Measurements from ENCODE around the gene ADAMTS12. TPM values are rescaled to one million over a fixed set of nuclear protein-coding genes. Genes with fewer than 3 reads are reported as not detected.

Gene ADAMTS12
- total RNA-seq, 1 experiment from 2014 or later: 0.05 TPM

DNA sequence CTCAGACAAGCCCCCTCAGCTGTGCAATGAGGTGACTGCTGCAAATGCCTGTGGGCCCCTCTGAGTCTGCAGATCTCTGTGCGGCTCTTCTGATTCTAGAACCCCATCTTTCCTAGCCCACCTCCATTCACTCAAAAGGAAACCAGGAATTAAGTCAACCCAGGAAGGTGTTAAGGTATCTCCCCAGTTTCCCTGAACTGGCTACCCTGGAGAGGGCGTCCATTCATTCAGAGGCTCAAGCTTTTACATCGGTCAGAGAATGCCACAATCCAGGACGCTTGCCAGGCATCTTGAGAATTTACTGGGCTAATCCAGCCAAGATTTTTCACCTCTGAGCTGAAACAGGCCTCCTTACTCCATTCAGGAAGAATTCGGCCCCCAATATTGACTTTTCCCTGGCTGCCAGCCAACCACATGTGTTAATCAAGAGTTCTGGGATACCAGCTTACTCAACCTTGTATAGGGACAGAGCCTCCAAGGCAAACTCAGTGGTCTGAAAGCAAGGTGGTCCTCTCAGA, 889 bp upstream of the ADAMTS12 start:
- no peak overlapping the region for H3K4me3 ChIP-seq (replicated peaks in 1 of 2; ENCODE audit: low read depth in 1 of 2, low read length in 2 of 2)
- POLR2A ChIA-PET: no interaction called here
- H3K9ac ChIP-seq (ENCODE audit: low read length): no peak overlapping the region
- CTCF ChIA-PET: no interaction called here
- no peaks in the 10 kb centered on the region for H3K36me3 ChIP-seq (ENCODE audit: control insufficient read depth in 1 of 2, insufficient read depth in 2 of 2, low read length in 2 of 2)
- H4K20me1 ChIP-seq (ENCODE audit: insufficient read depth): no peaks in the 10 kb centered on the region
- no peak overlapping the region for H2AFZ ChIP-seq (ENCODE audit: low read depth, low read length, poor library complexity, severe bottlenecking)
- no peaks in the 10 kb centered on the region for H3K4me1 ChIP-seq (ENCODE audit: control insufficient read depth in 1 of 2, insufficient read depth in 2 of 2, low read length in 2 of 2)
- intact Hi-C loops (cut with micrococcal nuclease): no loop called here
- DNase-seq (ENCODE audit: low read depth, low spot score) (no peak), ATAC-seq (no peak)
- H3K27me3 ChIP-seq (ENCODE audit: insufficient read depth, low read length): peaks cover 56% of the 10 kb centered on the region
- no peak overlapping the region for H3K27ac ChIP-seq (ENCODE audit: low read depth, low read length)
- RAD21 ChIA-PET (ENCODE audit: low non-redundant PET in 1 of 2, low total read pairs in 2 of 2, uncharacterized antibody in 2 of 2, unreplicated experiment in 2 of 2): no interaction called here
- TF ChIP-seq, protein P1, sequence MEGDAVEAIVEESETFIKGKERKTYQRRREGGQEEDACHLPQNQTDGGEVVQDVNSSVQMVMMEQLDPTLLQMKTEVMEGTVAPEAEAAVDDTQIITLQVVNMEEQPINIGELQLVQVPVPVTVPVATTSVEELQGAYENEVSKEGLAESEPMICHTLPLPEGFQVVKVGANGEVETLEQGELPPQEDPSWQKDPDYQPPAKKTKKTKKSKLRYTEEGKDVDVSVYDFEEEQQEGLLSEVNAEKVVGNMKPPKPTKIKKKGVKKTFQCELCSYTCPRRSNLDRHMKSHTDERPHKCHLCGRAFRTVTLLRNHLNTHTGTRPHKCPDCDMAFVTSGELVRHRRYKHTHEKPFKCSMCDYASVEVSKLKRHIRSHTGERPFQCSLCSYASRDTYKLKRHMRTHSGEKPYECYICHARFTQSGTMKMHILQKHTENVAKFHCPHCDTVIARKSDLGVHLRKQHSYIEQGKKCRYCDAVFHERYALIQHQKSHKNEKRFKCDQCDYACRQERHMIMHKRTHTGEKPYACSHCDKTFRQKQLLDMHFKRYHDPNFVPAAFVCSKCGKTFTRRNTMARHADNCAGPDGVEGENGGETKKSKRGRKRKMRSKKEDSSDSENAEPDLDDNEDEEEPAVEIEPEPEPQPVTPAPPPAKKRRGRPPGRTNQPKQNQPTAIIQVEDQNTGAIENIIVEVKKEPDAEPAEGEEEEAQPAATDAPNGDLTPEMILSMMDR (IDR thresholded peaks at IDR 0.05 in 2 of 3, conservative IDR thresholded peaks at IDR 0.05 in 1 of 3; ENCODE audit: borderline replicate concordance in 1 of 3, insufficient read depth in 1 of 3, low read depth in 2 of 3, low read length in 2 of 3): no peak
- TF ChIP-seq POLR2A (IDR thresholded peaks at IDR 0.05; ENCODE audit: borderline replicate concordance, extremely low read depth, insufficient read depth, insufficient read length) (no peak), YY1 (IDR thresholded peaks at IDR 0.05; ENCODE audit: extremely low read depth, insufficient replicate concordance, low read depth, low read length) (no peak), POLR2AphosphoS5 (IDR thresholded peaks at IDR 0.05; ENCODE audit: low read depth, low read length) (no peak)
- H3K79me2 ChIP-seq (ENCODE audit: insufficient read depth, low read length): no peaks in the 10 kb centered on the region
- no TSS peak for BruUV-seq (replicated peaks)
- H3K9me3 ChIP-seq (ENCODE audit: control insufficient read depth in 1 of 2, insufficient read depth in 1 of 2, low read depth in 1 of 2, low read length in 2 of 2): no peaks in the 10 kb centered on the region
- no peak overlapping the region for H3K4me2 ChIP-seq (ENCODE audit: low read length)
- no peaks in the 10 kb centered on the region for H3K9me2 ChIP-seq (ENCODE audit: insufficient read depth)

DNA sequence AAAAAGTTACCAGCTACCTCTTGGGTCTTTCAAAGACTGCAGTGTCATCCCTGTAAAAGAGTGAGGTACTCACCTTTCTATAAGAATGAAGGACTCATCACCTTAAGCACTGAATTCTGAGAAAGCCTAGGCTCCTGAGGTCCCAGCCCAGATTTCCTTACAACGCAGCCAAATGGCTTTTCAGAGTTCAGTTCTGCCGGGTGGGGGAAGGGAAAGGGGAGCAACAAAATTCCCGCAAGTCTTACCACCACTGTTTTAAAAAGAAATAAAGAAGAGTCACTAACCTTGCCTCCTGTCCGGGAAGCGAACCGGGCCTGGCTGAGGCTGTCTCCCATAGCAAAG, 373 bp downstream of the ADAMTS12 start:
- no peaks in the 10 kb centered on the region for H4K20me1 ChIP-seq (ENCODE audit: insufficient read depth)
- no peak overlapping the region for H3K27ac ChIP-seq (ENCODE audit: low read depth, low read length)
- H3K9me2 ChIP-seq (ENCODE audit: insufficient read depth): no peaks in the 10 kb centered on the region
- no peaks in the 10 kb centered on the region for H3K36me3 ChIP-seq (ENCODE audit: control insufficient read depth in 1 of 2, insufficient read depth in 2 of 2, low read length in 2 of 2)
- no peak overlapping the region for H3K4me2 ChIP-seq (ENCODE audit: low read length)
- no peak overlapping the region for H2AFZ ChIP-seq (ENCODE audit: low read depth, low read length, poor library complexity, severe bottlenecking)
- intact Hi-C loops (cut with micrococcal nuclease): no loop called here
- H3K79me2 ChIP-seq (ENCODE audit: insufficient read depth, low read length): no peaks in the 10 kb centered on the region
- no peak for TF ChIP-seq ELF1 (IDR thresholded peaks at IDR 0.05; ENCODE audit: borderline replicate concordance, low read depth)
- TF ChIP-seq EGR1 (IDR thresholded peaks at IDR 0.05; ENCODE audit: low read depth): no peak
- RAD21 ChIA-PET (ENCODE audit: low non-redundant PET in 1 of 2, low total read pairs in 2 of 2, uncharacterized antibody in 2 of 2, unreplicated experiment in 2 of 2): no interaction called here
- BruUV-seq (replicated peaks): no TSS peak
- DNase-seq (ENCODE audit: low read depth, low spot score) (no peak), ATAC-seq (no peak)
- POLR2A ChIA-PET: no interaction called here
- no peaks in the 10 kb centered on the region for H3K9me3 ChIP-seq (ENCODE audit: control insufficient read depth in 1 of 2, insufficient read depth in 1 of 2, low read depth in 1 of 2, low read length in 2 of 2)
- H3K27me3 ChIP-seq (ENCODE audit: insufficient read depth, low read length): peaks cover 55% of the 10 kb centered on the region
- H3K4me3 ChIP-seq (replicated peaks in 1 of 2; ENCODE audit: low read depth in 1 of 2, low read length in 2 of 2): no peak overlapping the region
- CTCF ChIA-PET: no interaction called here
- H3K9ac ChIP-seq (ENCODE audit: low read length): no peak overlapping the region
- H3K4me1 ChIP-seq (ENCODE audit: control insufficient read depth in 1 of 2, insufficient read depth in 2 of 2, low read length in 2 of 2): no peaks in the 10 kb centered on the region

Measured in HCT116 (cell line).